ENCODE results near the gene ZNF467.

- TF ChIP-seq RAD21 (IDR thresholded peaks at IDR 0.05 in 1 of 2, conservative IDR thresholded peaks at IDR 0.05 in 1 of 2; ENCODE audit: low read depth in 2 of 2, low read length in 2 of 2): peak; percentile 62 to 73
- TF ChIP-seq EZH2 (IDR thresholded peaks at IDR 0.05; ENCODE audit: low read depth, low read length, severe bottlenecking): no peak
- TF ChIP-seq, protein P1, sequence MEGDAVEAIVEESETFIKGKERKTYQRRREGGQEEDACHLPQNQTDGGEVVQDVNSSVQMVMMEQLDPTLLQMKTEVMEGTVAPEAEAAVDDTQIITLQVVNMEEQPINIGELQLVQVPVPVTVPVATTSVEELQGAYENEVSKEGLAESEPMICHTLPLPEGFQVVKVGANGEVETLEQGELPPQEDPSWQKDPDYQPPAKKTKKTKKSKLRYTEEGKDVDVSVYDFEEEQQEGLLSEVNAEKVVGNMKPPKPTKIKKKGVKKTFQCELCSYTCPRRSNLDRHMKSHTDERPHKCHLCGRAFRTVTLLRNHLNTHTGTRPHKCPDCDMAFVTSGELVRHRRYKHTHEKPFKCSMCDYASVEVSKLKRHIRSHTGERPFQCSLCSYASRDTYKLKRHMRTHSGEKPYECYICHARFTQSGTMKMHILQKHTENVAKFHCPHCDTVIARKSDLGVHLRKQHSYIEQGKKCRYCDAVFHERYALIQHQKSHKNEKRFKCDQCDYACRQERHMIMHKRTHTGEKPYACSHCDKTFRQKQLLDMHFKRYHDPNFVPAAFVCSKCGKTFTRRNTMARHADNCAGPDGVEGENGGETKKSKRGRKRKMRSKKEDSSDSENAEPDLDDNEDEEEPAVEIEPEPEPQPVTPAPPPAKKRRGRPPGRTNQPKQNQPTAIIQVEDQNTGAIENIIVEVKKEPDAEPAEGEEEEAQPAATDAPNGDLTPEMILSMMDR (IDR thresholded peaks at IDR 0.05; ENCODE audit: control extremely low read depth in 1 of 3, insufficient read depth in 1 of 3, low read depth in 1 of 3, low read length in 3 of 3): peak; percentile 66 to 81 (median 75)
- no peak for TF ChIP-seq RBBP5 (IDR thresholded peaks at IDR 0.05; ENCODE audit: borderline replicate concordance, low read depth, low read length)
- no peak for TF ChIP-seq SUZ12 (IDR thresholded peaks at IDR 0.05; ENCODE audit: low read length)
- TF ChIP-seq, protein P2, sequence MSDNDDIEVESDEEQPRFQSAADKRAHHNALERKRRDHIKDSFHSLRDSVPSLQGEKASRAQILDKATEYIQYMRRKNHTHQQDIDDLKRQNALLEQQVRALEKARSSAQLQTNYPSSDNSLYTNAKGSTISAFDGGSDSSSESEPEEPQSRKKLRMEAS (IDR thresholded peaks at IDR 0.05): no peak
- TF ChIP-seq, protein P3, sequence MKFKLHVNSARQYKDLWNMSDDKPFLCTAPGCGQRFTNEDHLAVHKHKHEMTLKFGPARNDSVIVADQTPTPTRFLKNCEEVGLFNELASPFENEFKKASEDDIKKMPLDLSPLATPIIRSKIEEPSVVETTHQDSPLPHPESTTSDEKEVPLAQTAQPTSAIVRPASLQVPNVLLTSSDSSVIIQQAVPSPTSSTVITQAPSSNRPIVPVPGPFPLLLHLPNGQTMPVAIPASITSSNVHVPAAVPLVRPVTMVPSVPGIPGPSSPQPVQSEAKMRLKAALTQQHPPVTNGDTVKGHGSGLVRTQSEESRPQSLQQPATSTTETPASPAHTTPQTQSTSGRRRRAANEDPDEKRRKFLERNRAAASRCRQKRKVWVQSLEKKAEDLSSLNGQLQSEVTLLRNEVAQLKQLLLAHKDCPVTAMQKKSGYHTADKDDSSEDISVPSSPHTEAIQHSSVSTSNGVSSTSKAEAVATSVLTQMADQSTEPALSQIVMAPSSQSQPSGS (IDR thresholded peaks at IDR 0.05; ENCODE audit: low read length): no peak
These were observed 19.8 kb downstream of the ZNF467 start for GRCh38 chr7:149753375-149754233.

All from H1 (cell line).